Psoas muscle (tissue), 8 donors: ENCODE measurements around the gene ZNRF2. TPM values are rescaled to one million over a fixed set of nuclear protein-coding genes. Genes with fewer than 3 reads are reported as not detected.

Experiments used
- ATAC-seq, 4 donors: fragments of 200-7000 bp; cut with Tn5 transposase; one replicate each; pipeline ENCODE4 v1.9.1; 2020; ENCODE audit warnings: moderate library complexity in 3 of 4, mild to moderate bottlenecking in 2 of 4
- DNase-seq, 2 donors: peaks; one replicate each; pipeline ENCODE4 v3.0.0-alpha.2; 2020
- H3K27ac ChIP-seq: fragments of 200-600 bp; one replicate; pipeline ENCODE4 v1.8.0; 2022
- H3K27me3 ChIP-seq, 3 donors: fragments of 200-600 bp in 1 of 3; one replicate each; pipeline versions ENCODE4 v1.6.1 to v1.8.0; 2013 to 2022; ENCODE audit warnings: low read length in 2 of 3, mild to moderate bottlenecking in 2 of 3, moderate library complexity in 1 of 3; ENCODE audit not compliant: insufficient read depth in 3 of 3
- H3K36me3 ChIP-seq, 2 donors: fragments of 200-600 bp in 1 of 2; one replicate each; pipeline versions ENCODE4 v1.6.1 to v1.8.0; 2013 to 2022; ENCODE audit warnings: low read depth in 1 of 2, mild to moderate bottlenecking in 1 of 2, moderate library complexity in 1 of 2; ENCODE audit not compliant: insufficient read depth in 1 of 2
- H3K4me1 ChIP-seq: fragments of 200-600 bp; one replicate; pipeline ENCODE4 v1.8.0; 2022
- H3K4me3 ChIP-seq: fragments of 200-600 bp; one replicate; pipeline ENCODE4 v1.8.0; 2022; ENCODE audit warnings: mild to moderate bottlenecking
- H3K9me3 ChIP-seq: fragments of 200-600 bp; one replicate; pipeline ENCODE4 v1.8.0; 2022
- WGBS, 3 donors: extraction: QIAGEN DNeasy Blood & Tissue Kit; methylation state at CpG; one replicate each; pipeline versions ENCODE4 v1.1.6 to v1.1.7; 2013; 5-methylcytosine and 5-hydroxymethylcytosine counted together
- intact Hi-C, 2 donors: fragments of 100-400 bp; cut with DNase I; formaldehyde crosslinking; loops; one replicate each; pipeline versions ENCODE4 v1.11.0 to v1.14.2; 2022
- polyA plus RNA-seq, 3 donors: library from polyadenylated mRNA; stranded (reverse); fragments of 200-250 nt; gene quantifications; one replicate each; pipeline ENCODE4 v1.2.3, GENCODE V29; 2013
- total RNA-seq, 4 donors: library from RNA; stranded (reverse); fragmentation: NEBNext Ultra II Directional in 2 of 4; extraction: Animal tissue kit (Norgen Biotek cat#: 25700) in 2 of 4; gene quantifications; one replicate each; pipeline versions ENCODE4 v1.2.1 to v1.2.4, GENCODE V29; 2021 to 2023
- TF ChIP-seq, protein P1 (sequence below): fragments of 200-600 bp; IDR thresholded peaks from one replicate; pipeline ENCODE4 v1.8.0; 2022; ENCODE audit warnings: antibody characterized with exemption
- donor health status: healthy with polysubstance abuse.
- donor health status: DM: no; HTN: no; CAD: no; lungs with moderate emphysema.
- donor health status: Bipolar disorder and iron deficiency.
- donor health status: healthy.
- donor health status: DM: yes; HTN: yes; CAD: no.
- donor health status: DM: no; HTN: no; CAD: no.
- donor health status: DM: no; HTN: no; CAD: no.
- donor health status: DM: yes; HTN: yes; CAD: no.

Gene ZNRF2
- total and polyA plus RNA-seq, 7 donors: 3.9 to 21.5 (median 10.2) TPM

DNA sequence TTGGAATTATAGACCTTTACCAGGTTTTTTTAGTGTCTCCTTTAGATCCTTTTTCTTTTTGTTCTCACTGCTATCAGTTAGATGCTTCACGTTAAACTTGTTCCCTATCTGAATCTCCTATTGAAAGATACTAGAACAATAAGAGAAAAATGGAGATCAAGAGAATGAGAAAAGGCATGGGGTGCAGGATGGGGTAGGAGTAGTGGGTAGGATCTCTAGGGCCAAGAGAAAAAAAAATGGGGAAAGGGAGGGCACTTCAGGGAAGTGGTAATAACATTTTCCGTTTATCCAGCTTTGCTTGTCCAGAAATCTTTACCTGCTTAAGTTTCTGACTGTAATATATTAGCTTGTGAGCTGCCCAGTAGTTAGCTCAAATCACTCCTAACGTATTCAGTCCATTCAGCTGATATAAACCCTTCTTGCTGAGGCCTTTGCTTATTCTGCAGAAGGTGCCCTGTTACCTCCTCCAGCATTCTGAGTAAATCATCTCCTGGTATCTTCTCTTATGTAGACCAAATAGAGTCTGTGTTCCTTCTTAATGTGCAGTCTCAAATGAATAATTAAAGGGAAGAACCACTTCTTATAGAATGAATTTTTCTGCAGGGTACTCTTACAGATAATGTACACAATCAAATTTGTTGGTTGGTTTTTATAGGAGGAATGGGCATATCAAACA lies 69.7 kb downstream of the ZNRF2 start:
- H3K4me1 ChIP-seq: peaks cover 14% of the 10 kb centered on the region
- DNase-seq: no peak
- TF ChIP-seq, protein P1, sequence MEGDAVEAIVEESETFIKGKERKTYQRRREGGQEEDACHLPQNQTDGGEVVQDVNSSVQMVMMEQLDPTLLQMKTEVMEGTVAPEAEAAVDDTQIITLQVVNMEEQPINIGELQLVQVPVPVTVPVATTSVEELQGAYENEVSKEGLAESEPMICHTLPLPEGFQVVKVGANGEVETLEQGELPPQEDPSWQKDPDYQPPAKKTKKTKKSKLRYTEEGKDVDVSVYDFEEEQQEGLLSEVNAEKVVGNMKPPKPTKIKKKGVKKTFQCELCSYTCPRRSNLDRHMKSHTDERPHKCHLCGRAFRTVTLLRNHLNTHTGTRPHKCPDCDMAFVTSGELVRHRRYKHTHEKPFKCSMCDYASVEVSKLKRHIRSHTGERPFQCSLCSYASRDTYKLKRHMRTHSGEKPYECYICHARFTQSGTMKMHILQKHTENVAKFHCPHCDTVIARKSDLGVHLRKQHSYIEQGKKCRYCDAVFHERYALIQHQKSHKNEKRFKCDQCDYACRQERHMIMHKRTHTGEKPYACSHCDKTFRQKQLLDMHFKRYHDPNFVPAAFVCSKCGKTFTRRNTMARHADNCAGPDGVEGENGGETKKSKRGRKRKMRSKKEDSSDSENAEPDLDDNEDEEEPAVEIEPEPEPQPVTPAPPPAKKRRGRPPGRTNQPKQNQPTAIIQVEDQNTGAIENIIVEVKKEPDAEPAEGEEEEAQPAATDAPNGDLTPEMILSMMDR: no peak
- H3K36me3 ChIP-seq: peaks cover 0 to 15% of the 10 kb centered on the region in 2 donors
- H3K9me3 ChIP-seq: no peaks in the 10 kb centered on the region
- intact Hi-C loops: loop anchor here in 1 of 2 donors (10.0 kb wide), 1 partner anchor 49 kb away; no protein-coding TSS in a partner anchor
- H3K4me3 ChIP-seq: no peak overlapping the region
- ATAC-seq: no peak
- H3K27ac ChIP-seq: no peak overlapping the region
- no peaks in the 10 kb centered on the region for H3K27me3 ChIP-seq
- 87 to 95% (median 93%) methylated on average over 3 of the region's 3 CpGs for WGBS, 3 donors

DNA sequence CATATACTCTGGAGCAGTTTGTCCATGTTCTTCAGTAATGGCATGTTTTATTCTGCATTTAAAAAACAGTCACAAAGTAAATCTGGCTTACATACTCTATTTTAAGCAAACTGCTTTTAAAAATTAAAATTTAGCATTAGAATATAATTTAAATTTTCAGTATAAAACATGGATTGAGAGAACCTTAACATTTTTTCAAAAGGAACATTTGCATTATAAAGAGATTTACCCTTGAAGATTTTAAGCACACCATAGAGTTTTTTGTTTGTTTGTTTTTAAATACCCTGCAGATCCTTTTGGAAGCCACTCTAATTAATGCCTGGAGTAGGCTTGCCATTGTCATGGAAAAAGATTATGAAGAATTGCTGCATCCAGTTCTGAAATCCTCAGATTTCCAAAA lies 70.4 kb downstream of the ZNRF2 start:
- ATAC-seq: no peak
- intact Hi-C loops: loop anchor here in 1 of 2 donors (10.0 kb wide), 1 partner anchor 50 kb away; no protein-coding TSS in a partner anchor

DNA sequence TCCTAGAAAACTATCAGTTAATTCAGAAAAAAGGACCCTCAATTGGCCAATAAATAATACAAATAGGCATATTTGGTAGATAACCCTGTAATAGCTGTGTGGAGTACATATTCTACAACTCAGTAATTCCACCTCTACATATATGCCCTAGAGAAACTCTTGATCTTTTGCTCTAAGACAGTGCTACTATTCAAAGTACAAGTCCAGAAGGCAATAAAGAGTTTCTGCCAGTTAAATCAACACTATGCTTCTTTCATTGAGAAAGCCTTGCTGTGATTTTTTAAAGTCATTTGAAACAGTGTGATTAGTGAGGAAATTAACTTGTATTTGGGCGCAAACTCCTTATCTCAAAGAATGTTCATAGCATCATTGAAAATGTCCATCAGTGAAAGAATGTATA lies 75.6 kb downstream of the ZNRF2 start:
- no peak overlapping the region for H3K27ac ChIP-seq
- no peaks in the 10 kb centered on the region for H3K4me1 ChIP-seq
- ATAC-seq (no peak), DNase-seq (no peak)
- H3K36me3 ChIP-seq: peaks cover 0 to 15% of the 10 kb centered on the region in 2 donors
- TF ChIP-seq, protein P1: no peak
- no peaks in the 10 kb centered on the region for H3K27me3 ChIP-seq
- no peaks in the 10 kb centered on the region for H3K9me3 ChIP-seq
- 97 to 98% (median 97%) methylated on average over 1 of the region's 1 CpG for WGBS, 3 donors
- H3K4me3 ChIP-seq: no peak overlapping the region
- intact Hi-C loops: loop anchor here in 1 of 2 donors (10.0 kb wide), 1 partner anchor 55 kb away; no protein-coding TSS in a partner anchor

More for the DNA sequence above, 70.4 kb downstream of the ZNRF2 start:
- H3K36me3 ChIP-seq: peaks cover 0 to 15% of the 10 kb centered on the region in 2 donors
- TF ChIP-seq, protein P1: no peak
- H3K4me3 ChIP-seq: no peak overlapping the region
- no peak for DNase-seq
- H3K4me1 ChIP-seq: peaks cover 14% of the 10 kb centered on the region
- H3K27ac ChIP-seq: no peak overlapping the region
- no peaks in the 10 kb centered on the region for H3K27me3 ChIP-seq
- H3K9me3 ChIP-seq: no peaks in the 10 kb centered on the region

DNA sequence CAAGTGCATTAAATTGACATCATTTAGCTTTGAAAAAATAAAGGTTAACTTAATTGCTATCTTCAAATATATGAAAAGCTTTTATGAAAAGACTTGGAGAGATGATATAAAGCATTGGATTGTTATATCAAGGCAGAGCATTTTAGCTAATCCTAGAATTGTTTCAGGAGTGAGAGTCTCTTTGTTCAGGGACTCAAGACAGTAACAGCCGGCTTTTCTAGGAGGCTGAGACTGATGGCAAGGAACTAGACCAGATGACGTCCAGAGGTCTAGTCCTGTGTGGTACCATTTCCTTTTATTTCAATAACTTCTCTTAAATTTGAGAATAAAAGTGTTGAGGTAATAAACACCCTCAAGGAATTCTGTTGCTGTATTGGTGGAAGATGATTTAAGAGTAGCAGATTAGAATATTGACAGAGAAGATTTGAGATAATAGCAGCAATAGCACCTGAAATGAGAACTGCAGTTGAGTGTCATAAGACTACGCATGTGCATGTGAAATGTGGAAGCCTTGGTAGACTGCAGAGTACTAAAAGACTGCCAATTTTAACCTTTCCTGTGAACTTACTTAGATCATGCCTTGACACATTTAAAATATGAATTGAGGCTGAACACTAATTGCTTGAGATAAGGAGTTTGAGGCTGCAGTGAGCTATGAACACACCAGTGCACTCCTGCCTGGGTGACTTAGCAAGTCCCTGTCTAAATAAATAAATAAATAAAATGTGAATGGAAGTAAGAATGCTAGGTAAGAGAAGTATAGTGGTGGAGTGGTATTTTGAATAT lies 79.6 kb downstream of the ZNRF2 start:
- Histone ChIP-seq H3K36me3 (peaks cover 0 to 3% of the 10 kb centered on the region in 2 donors), H3K27ac (no peak overlapping the region), H3K27me3 (no peaks in the 10 kb centered on the region), H3K9me3 (no peaks in the 10 kb centered on the region), H3K4me3 (no peak overlapping the region), H3K4me1 (peaks cover 12% of the 10 kb centered on the region)
- ATAC-seq: no peak
- WGBS, 3 donors: 85 to 91% (median 89%) methylated on average over 3 of the region's 3 CpGs
- intact Hi-C loops: no loop called here
- TF ChIP-seq, protein P1: no peak
- no peak for DNase-seq
